ENCODE results near the gene PTPRE.
"Not testable (repeated sequence)": the region's sequence is repeated elsewhere in the genome, so short reads cannot be mapped to it uniquely, and the experiment has no call there.

The PTPRE gene

GRCh38 chr10:127989481-127990012, 82.6 kb downstream of the PTPRE start:
- no peak for DNase-seq (ENCODE audit: low read depth)
- no peaks in the 10 kb centered on the region for H3K27me3 ChIP-seq (replicated peaks; ENCODE audit: control insufficient read depth, insufficient read depth, low read length)
- peaks cover 40% of the 10 kb centered on the region for H3K4me1 ChIP-seq (ENCODE audit: control insufficient read depth, insufficient read depth, low read length)
- peak overlapping the region; percentile 2 for H3K4me3 ChIP-seq (ENCODE audit: low read length)
- no peaks in the 10 kb centered on the region for H3K9me3 ChIP-seq (ENCODE audit: control insufficient read depth, low read length)
- H3K36me3 ChIP-seq (ENCODE audit: control insufficient read depth, insufficient read depth, low read length, severe bottlenecking): no peaks in the 10 kb centered on the region
- peak overlapping the region; percentile 41 for H3K9ac ChIP-seq (ENCODE audit: low read length)

DNA sequence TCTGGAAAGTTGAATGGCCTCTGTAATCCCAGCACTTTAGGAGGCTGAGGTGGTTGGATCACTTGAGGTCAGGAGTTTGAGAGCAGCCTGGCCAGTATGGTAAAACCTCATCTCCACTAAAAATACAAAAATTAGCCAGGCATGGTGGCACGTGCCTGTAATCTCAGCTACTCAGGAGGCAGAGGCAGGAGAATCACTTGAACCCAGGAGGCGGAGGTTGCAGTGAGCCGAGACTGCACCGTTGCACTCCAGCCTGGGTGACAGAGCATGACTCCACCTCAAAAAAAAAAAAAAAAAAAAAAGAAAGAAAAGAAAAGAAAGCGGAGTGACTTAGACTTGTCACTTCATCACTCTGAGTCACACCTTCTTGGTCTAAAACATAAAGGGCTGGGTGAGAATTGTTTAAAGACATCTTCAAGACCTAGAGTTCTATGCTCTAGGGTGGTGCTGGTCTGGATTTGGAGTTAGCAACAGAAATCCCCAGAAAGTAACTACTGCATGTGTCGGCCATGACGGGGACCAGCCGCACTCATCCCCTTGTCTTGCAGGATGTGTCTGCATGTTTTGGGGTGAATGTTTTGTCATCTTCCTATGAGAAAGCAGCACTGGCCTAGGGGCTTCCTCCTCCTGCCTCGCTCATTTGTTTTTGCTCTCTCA, 83.4 kb downstream of the PTPRE start:
- Histone ChIP-seq H3K4me1 (ENCODE audit: control insufficient read depth, insufficient read depth, low read length) (peaks cover 40% of the 10 kb centered on the region), H3K4me3 (ENCODE audit: low read length) (peak overlapping the region; percentile 2)
- not testable (repeated sequence) for DNase-seq (ENCODE audit: low read depth); H3K27me3 ChIP-seq (replicated peaks; ENCODE audit: control insufficient read depth, insufficient read depth, low read length); H3K9ac ChIP-seq (ENCODE audit: low read length); H3K36me3 ChIP-seq (ENCODE audit: control insufficient read depth, insufficient read depth, low read length, severe bottlenecking); H3K9me3 ChIP-seq (ENCODE audit: control insufficient read depth, low read length)

DNA sequence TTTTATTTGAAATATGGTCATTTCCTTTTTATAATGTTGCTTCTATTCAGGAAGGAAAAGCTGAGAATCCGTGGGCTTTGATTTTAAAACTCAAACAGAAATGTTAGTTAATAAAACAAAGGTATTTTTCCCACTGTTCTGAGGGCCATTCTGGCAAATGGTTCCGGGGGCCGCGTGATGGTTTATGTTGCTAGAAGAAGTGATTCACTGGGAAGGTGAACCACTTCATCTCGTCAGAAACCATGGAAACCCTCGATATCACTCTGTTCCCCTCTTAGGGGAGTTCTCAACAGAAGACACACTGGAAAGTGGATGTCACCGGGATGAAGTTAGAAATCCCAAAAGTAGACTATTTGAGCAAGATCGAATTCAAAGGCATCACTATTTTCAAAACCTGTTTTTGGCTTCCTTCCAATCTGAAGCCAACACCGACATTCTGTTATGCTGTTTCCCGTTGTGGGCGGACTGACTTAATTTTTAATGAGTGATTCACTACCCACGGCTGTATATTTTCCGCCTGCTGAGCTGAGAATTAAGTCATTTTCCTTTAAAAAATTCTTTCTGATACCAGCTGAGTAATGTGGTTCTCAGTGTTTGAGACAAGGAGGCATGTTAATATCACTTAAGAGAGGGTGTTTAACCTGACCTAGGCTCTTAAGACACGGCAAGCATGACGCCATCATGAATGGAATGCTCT, 84.1 kb downstream of the PTPRE start:
- H3K4me3 ChIP-seq (ENCODE audit: low read length): peak overlapping the region; percentile 12
- peaks cover 40% of the 10 kb centered on the region for H3K4me1 ChIP-seq (ENCODE audit: control insufficient read depth, insufficient read depth, low read length)
- no peak overlapping the region for H3K9ac ChIP-seq (ENCODE audit: low read length)
- no peak for DNase-seq (ENCODE audit: low read depth)
- no peaks in the 10 kb centered on the region for H3K9me3 ChIP-seq (ENCODE audit: control insufficient read depth, low read length)
- no peaks in the 10 kb centered on the region for H3K27me3 ChIP-seq (replicated peaks; ENCODE audit: control insufficient read depth, insufficient read depth, low read length)
- no peaks in the 10 kb centered on the region for H3K36me3 ChIP-seq (ENCODE audit: control insufficient read depth, insufficient read depth, low read length, severe bottlenecking)

- no peak for DNase-seq (ENCODE audit: low read depth)
- Histone ChIP-seq H3K9me3 (ENCODE audit: control insufficient read depth, low read length) (no peaks in the 10 kb centered on the region), H3K4me1 (ENCODE audit: control insufficient read depth, insufficient read depth, low read length) (peaks cover 44% of the 10 kb centered on the region), H3K27me3 (replicated peaks; ENCODE audit: control insufficient read depth, insufficient read depth, low read length) (no peaks in the 10 kb centered on the region), H3K4me3 (ENCODE audit: low read length) (no peak overlapping the region), H3K9ac (ENCODE audit: low read length) (no peak overlapping the region), H3K36me3 (ENCODE audit: control insufficient read depth, insufficient read depth, low read length, severe bottlenecking) (no peaks in the 10 kb centered on the region)
These were observed 84.8 kb downstream of the PTPRE start for GRCh38 chr10:127991543-127992255.

DNA sequence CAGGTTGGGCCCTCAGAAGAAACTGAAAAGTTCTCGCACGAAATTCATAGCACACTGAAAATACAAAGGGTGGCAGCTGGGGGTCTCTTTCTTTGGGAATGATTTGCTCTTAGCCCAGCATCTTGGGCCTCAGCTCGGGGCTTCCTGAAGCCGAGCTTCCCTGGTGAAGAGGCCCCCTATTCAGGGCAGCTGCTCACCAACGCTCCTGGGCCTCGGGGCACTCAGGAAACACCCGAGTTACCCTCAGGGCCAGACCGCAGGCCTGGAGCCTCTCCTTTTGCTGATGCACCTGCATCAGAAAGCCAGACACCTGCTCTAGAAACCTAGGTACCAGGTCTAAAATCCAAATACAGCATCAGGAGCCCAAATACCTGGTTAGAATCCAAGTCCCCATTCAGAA, 85.5 kb downstream of the PTPRE start:
- Histone ChIP-seq H3K36me3 (ENCODE audit: control insufficient read depth, insufficient read depth, low read length, severe bottlenecking) (no peaks in the 10 kb centered on the region), H3K9ac (ENCODE audit: low read length) (no peak overlapping the region), H3K27me3 (replicated peaks; ENCODE audit: control insufficient read depth, insufficient read depth, low read length) (no peaks in the 10 kb centered on the region), H3K4me1 (ENCODE audit: control insufficient read depth, insufficient read depth, low read length) (peaks cover 51% of the 10 kb centered on the region), H3K4me3 (ENCODE audit: low read length) (no peak overlapping the region), H3K9me3 (ENCODE audit: control insufficient read depth, low read length) (no peaks in the 10 kb centered on the region)
- no peak for DNase-seq (ENCODE audit: low read depth)

GRCh38 chr10:127993056-127993690, 86.3 kb downstream of the PTPRE start:
- Histone ChIP-seq H3K9me3 (ENCODE audit: control insufficient read depth, low read length) (no peaks in the 10 kb centered on the region), H3K9ac (ENCODE audit: low read length) (no peak overlapping the region), H3K4me1 (ENCODE audit: control insufficient read depth, insufficient read depth, low read length) (peaks cover 57% of the 10 kb centered on the region), H3K4me3 (ENCODE audit: low read length) (no peak overlapping the region), H3K27me3 (replicated peaks; ENCODE audit: control insufficient read depth, insufficient read depth, low read length) (no peaks in the 10 kb centered on the region), H3K36me3 (ENCODE audit: control insufficient read depth, insufficient read depth, low read length, severe bottlenecking) (no peaks in the 10 kb centered on the region)
- DNase-seq (ENCODE audit: low read depth): no peak

DNA sequence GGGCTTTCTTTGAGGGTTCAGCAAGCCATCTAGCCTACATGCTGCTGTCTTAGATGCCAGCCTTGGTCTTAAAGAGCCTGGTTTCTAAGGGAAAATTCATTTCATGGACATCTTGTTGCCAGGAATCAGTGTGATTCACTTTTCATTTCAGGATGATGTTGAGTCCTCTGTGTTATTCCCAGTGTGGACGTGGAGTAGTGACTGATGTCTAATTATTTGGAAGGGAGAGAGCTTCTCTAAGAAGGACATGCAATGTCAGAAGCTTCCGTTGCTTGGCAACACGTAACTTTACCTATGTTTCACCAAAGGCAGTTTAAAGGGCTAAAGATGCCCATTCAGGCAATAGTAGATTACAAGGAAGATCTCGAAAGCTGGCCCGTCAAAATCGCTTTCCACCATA, 89.0 kb downstream of the PTPRE start:
- Histone ChIP-seq H3K9ac (ENCODE audit: low read length) (no peak overlapping the region), H3K4me3 (ENCODE audit: low read length) (no peak overlapping the region), H3K36me3 (ENCODE audit: control insufficient read depth, insufficient read depth, low read length, severe bottlenecking) (no peaks in the 10 kb centered on the region), H3K27me3 (replicated peaks; ENCODE audit: control insufficient read depth, insufficient read depth, low read length) (no peaks in the 10 kb centered on the region), H3K4me1 (ENCODE audit: control insufficient read depth, insufficient read depth, low read length) (peaks cover 31% of the 10 kb centered on the region), H3K9me3 (ENCODE audit: control insufficient read depth, low read length) (no peaks in the 10 kb centered on the region)
- DNase-seq (ENCODE audit: low read depth): no peak

- Histone ChIP-seq H3K4me1 (ENCODE audit: control insufficient read depth, insufficient read depth, low read length) (peaks cover 25% of the 10 kb centered on the region), H3K9me3 (ENCODE audit: control insufficient read depth, low read length) (no peaks in the 10 kb centered on the region), H3K9ac (ENCODE audit: low read length) (peak overlapping the region; percentile 29), H3K36me3 (ENCODE audit: control insufficient read depth, insufficient read depth, low read length, severe bottlenecking) (no peaks in the 10 kb centered on the region), H3K27me3 (replicated peaks; ENCODE audit: control insufficient read depth, insufficient read depth, low read length) (no peaks in the 10 kb centered on the region), H3K4me3 (ENCODE audit: low read length) (no peak overlapping the region)
- no peak for DNase-seq (ENCODE audit: low read depth)
These were observed 89.7 kb downstream of the PTPRE start for GRCh38 chr10:127996586-127996985.

DNA sequence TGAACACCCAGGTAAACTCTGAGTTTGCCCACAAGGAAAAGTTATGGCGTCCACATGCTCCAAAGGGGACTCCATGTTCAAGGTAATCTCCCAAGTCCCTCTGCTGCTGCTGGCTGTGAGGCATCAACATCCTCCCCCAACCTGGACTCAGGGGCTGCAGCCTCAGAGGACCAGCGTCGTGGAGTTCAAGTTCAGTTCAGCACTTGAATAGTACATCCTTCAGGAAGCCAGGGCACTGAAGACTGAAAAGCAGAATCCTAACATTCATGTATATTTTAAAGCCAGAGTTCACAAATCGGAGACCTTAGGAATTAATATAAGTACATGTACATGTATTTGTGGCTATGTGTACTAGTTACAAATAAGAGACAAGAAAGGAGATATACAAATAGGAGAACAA, 90.4 kb downstream of the PTPRE start:
- Histone ChIP-seq H3K4me1 (ENCODE audit: control insufficient read depth, insufficient read depth, low read length) (peaks cover 20% of the 10 kb centered on the region), H3K9ac (ENCODE audit: low read length) (peak overlapping the region; percentile 29), H3K4me3 (ENCODE audit: low read length) (no peak overlapping the region)

DNA sequence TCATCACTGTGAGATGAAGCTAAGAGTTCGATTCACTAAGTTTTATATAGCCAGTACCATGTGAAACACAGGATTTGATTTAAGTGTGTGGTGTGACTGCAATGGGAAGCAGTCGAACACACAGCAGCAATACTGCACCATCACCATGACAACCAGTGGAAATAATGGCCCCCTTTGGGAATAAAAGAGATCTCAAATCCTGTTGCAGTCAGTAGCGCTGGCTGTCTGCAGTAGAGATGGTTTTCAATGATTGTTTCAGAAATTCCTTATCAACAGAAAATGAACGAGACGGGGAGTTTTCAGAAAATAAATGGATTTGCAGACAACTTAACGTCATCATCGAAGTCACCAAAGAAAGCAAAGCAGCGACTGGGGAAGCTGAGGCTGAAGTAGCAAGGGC, 91.0 kb downstream of the PTPRE start:
- Histone ChIP-seq H3K36me3 (ENCODE audit: control insufficient read depth, insufficient read depth, low read length, severe bottlenecking) (no peaks in the 10 kb centered on the region), H3K9me3 (ENCODE audit: control insufficient read depth, low read length) (no peaks in the 10 kb centered on the region), H3K4me3 (ENCODE audit: low read length) (no peak overlapping the region), H3K9ac (ENCODE audit: low read length) (peak overlapping the region; percentile 29), H3K4me1 (ENCODE audit: control insufficient read depth, insufficient read depth, low read length) (peaks cover 20% of the 10 kb centered on the region), H3K27me3 (replicated peaks; ENCODE audit: control insufficient read depth, insufficient read depth, low read length) (no peaks in the 10 kb centered on the region)
- no peak for DNase-seq (ENCODE audit: low read depth)

More for the DNA sequence above, 90.4 kb downstream of the PTPRE start:
- H3K27me3 ChIP-seq (replicated peaks; ENCODE audit: control insufficient read depth, insufficient read depth, low read length): no peaks in the 10 kb centered on the region
- no peaks in the 10 kb centered on the region for H3K9me3 ChIP-seq (ENCODE audit: control insufficient read depth, low read length)
- no peaks in the 10 kb centered on the region for H3K36me3 ChIP-seq (ENCODE audit: control insufficient read depth, insufficient read depth, low read length, severe bottlenecking)
- DNase-seq (ENCODE audit: low read depth): no peak
